DND-41 (cell line): ENCODE measurements around the gene WDPCP.
A peak's percentile ranks its signal among the peaks of the same experiment; 100 is the strongest.
"Not testable (repeated sequence)": the region's sequence is repeated elsewhere in the genome, so short reads cannot be mapped to it uniquely, and the experiment has no call there.

Experiments used
- ATAC-seq: fragments of 200-7000 bp; cut with Tn5 transposase; 3 replicates; pipeline ENCODE4 v1.9.1; 2021; ENCODE audit warnings: low read depth; ENCODE audit not compliant: insufficient read depth
- DNase-seq: peaks from one replicate; pipeline ENCODE4 v3.0.0-alpha.2; 2020
- H2AFZ ChIP-seq: 2 replicates; pipeline ENCODE4 v1.6.0; 2012; ENCODE audit warnings: low read depth, low read length
- H3K27ac ChIP-seq: 2 replicates; pipeline ENCODE4 v1.5.1; 2012; ENCODE audit warnings: low read length, inconsistent platforms
- H3K27me3 ChIP-seq: fragments of 200-600 bp; sonication (generic); 2 replicates; pipeline ENCODE4 v1.6.0; 2012; ENCODE audit warnings: low read length, mild to moderate bottlenecking, inconsistent platforms; ENCODE audit not compliant: insufficient read depth, poor library complexity
- H3K36me3 ChIP-seq: 2 replicates; pipeline ENCODE4 v1.5.1; 2012; ENCODE audit warnings: low read length, inconsistent platforms; ENCODE audit not compliant: insufficient read depth
- H3K4me1 ChIP-seq: 2 replicates; pipeline ENCODE4 v1.5.1; 2012; ENCODE audit warnings: mild to moderate bottlenecking, low read length; ENCODE audit not compliant: insufficient read depth
- H3K4me2 ChIP-seq: 2 replicates; pipeline ENCODE4 v1.6.0; 2012; ENCODE audit warnings: mild to moderate bottlenecking, moderate library complexity, low read length, inconsistent platforms; ENCODE audit not compliant: insufficient read depth
- H3K4me3 ChIP-seq, 2 experiments: fragments of 200-600 bp in 1 of 2; shearing (Covaris generic) in 1 of 2; 2 replicates each; pipeline ENCODE4 v1.5.1; 2012 to 2016; ENCODE audit warnings: inconsistent platforms in 2 of 2, low read length in 2 of 2, mild to moderate bottlenecking in 2 of 2, low read depth in 1 of 2, moderate library complexity in 1 of 2
- H3K79me2 ChIP-seq: 2 replicates; pipeline ENCODE4 v1.6.0; 2012; ENCODE audit warnings: low read length, inconsistent platforms; ENCODE audit not compliant: insufficient read depth
- H3K9ac ChIP-seq: 2 replicates; pipeline ENCODE4 v1.6.0; 2012; ENCODE audit warnings: low read depth, mild to moderate bottlenecking, inconsistent platforms, low read length, moderate library complexity
- H3K9me3 ChIP-seq: 2 replicates; pipeline ENCODE4 v1.5.1; 2012; ENCODE audit warnings: low read length, moderate library complexity, mild to moderate bottlenecking, inconsistent platforms; ENCODE audit not compliant: insufficient read depth, severe bottlenecking
- H4K20me1 ChIP-seq: 2 replicates; pipeline ENCODE4 v1.6.0; 2012; ENCODE audit warnings: low read length; ENCODE audit not compliant: insufficient read depth
- EZH2 ChIP-seq: IDR thresholded peaks from 3 replicates; pipeline ENCODE4 v1.6.1; 2012; ENCODE audit warnings: borderline replicate concordance, low read depth, mild to moderate bottlenecking, moderate library complexity, low read length, inconsistent platforms; ENCODE audit not compliant: severe bottlenecking
- TF ChIP-seq, protein P1 (sequence below): IDR thresholded peaks from 2 replicates; pipeline ENCODE4 v1.5.1; 2012; ENCODE audit warnings: borderline replicate concordance, low read length, moderate library complexity, mild to moderate bottlenecking; ENCODE audit not compliant: poor library complexity, severe bottlenecking; ENCODE audit errors: extremely low read depth

The WDPCP gene

DNA sequence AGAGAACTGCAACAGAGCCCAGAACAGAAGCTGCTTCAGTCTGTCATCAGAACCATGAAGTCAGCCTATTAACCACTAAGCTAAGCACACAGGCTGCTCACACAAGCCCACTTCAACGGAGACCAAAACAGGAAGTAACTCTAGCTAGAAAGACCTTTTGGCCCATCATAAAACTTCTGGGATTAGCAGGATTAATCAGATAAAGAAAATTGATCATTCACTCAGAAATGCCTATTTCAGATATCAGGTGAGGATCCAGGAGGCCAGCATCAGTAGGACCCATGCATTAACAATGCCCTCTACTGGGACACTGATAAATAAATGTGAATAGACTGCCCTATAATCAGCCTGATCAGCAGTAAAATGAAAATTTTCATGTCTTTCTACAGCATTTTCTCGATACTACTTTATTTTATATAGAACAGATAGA lies 101.4 kb downstream of the WDPCP start:
- no peak overlapping the region for H3K9ac ChIP-seq
- no peak for DNase-seq
- peak; percentile 74 for ATAC-seq
- no peaks in the 10 kb centered on the region for H3K9me3 ChIP-seq
- H3K4me3 ChIP-seq = no peak overlapping the region
- no peak overlapping the region for H3K4me2 ChIP-seq
- H4K20me1 ChIP-seq = no peaks in the 10 kb centered on the region
- H3K36me3 ChIP-seq = peaks cover 4% of the 10 kb centered on the region; the same call in 1 of the 2 replicates
- H3K27ac ChIP-seq = no peak overlapping the region
- H2AFZ ChIP-seq = no peak overlapping the region
- H3K4me1 ChIP-seq = no peaks in the 10 kb centered on the region
- H3K27me3 ChIP-seq = no peaks in the 10 kb centered on the region
- no peaks in the 10 kb centered on the region for H3K79me2 ChIP-seq
- TF ChIP-seq, protein P1, sequence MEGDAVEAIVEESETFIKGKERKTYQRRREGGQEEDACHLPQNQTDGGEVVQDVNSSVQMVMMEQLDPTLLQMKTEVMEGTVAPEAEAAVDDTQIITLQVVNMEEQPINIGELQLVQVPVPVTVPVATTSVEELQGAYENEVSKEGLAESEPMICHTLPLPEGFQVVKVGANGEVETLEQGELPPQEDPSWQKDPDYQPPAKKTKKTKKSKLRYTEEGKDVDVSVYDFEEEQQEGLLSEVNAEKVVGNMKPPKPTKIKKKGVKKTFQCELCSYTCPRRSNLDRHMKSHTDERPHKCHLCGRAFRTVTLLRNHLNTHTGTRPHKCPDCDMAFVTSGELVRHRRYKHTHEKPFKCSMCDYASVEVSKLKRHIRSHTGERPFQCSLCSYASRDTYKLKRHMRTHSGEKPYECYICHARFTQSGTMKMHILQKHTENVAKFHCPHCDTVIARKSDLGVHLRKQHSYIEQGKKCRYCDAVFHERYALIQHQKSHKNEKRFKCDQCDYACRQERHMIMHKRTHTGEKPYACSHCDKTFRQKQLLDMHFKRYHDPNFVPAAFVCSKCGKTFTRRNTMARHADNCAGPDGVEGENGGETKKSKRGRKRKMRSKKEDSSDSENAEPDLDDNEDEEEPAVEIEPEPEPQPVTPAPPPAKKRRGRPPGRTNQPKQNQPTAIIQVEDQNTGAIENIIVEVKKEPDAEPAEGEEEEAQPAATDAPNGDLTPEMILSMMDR = no peak
- TF ChIP-seq EZH2 = no peak

DNA sequence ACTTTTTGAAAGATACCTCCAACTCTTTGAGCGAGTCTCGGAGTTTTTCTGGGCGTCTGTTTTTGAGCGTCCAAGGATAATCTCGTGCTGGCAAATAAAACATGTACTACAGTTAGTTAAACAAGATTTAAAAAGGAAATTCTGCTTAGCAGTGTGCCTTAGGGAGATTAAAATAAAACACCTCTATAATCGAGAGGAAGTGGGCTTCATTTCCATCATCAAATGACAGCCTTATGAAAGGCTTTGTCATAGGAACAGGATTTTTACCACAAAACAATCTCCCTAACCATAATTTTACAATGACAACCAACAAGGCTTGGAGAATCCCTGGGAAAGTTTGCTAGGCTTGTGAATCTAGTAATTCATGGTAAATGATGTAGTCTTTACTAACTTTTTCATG lies 103.4 kb downstream of the WDPCP start:
- Histone ChIP-seq H3K27me3 (no peaks in the 10 kb centered on the region), H3K9ac (no peak overlapping the region), H3K36me3 (peaks cover 4% of the 10 kb centered on the region; the same call in 1 of the 2 replicates), H3K4me3 (no peak overlapping the region), H2AFZ (no peak overlapping the region), H3K27ac (no peak overlapping the region), H4K20me1 (no peaks in the 10 kb centered on the region), H3K79me2 (no peaks in the 10 kb centered on the region), H3K4me1 (no peaks in the 10 kb centered on the region), H3K4me2 (no peak overlapping the region), H3K9me3 (no peaks in the 10 kb centered on the region)
- ATAC-seq (no peak), DNase-seq (no peak)
- no peak for TF ChIP-seq EZH2
- TF ChIP-seq, protein P1 = no peak

DNA sequence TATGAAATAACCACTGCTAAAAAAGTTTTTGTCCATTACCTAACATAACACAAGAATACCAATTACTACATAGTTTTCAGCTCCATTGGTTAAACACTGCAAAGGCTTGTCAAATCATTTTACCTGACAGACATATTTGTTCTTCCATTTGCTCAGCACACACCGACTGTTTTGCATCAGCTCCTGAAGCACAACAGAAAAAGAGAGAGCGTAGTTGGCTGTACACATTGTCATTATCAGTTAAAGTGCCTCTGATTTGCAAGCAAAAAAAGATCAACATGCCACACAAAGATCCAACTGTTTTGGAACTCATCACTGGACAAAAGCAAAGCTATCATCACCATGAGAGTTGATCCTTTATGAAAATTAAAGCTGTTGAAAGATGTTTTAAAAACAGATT lies 103.8 kb downstream of the WDPCP start:
- Histone ChIP-seq H3K4me3 (no peak overlapping the region), H4K20me1 (no peaks in the 10 kb centered on the region), H3K27me3 (no peaks in the 10 kb centered on the region), H3K36me3 (peaks cover 4% of the 10 kb centered on the region; the same call in 1 of the 2 replicates), H3K9me3 (no peaks in the 10 kb centered on the region), H3K4me1 (no peaks in the 10 kb centered on the region), H3K9ac (no peak overlapping the region), H3K4me2 (no peak overlapping the region), H3K79me2 (no peaks in the 10 kb centered on the region), H2AFZ (no peak overlapping the region), H3K27ac (no peak overlapping the region)
- ATAC-seq (no peak), DNase-seq (no peak)
- no peak for TF ChIP-seq EZH2
- TF ChIP-seq, protein P1 = no peak

DNA sequence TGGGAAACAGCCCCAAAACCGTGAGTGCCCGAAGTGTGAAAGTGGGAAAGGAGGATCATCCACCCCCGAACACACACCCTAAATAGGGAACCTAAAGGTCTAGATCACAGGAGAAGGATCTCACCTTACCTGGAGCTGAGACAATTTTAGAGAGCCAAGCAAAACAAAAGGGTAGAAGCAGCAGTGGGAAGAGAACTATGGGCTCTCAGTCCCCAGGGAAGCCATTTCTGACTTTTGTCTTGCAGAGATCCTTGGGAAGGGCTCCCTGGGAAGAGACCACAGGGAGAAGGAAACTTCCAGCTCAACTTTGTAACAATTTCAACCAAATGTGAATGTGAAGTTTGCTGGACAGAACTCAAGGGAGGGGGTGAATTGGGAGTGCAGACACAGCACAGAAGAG lies 110.6 kb downstream of the WDPCP start:
- Histone ChIP-seq H3K9me3 (no peaks in the 10 kb centered on the region), H3K27ac (no peak overlapping the region), H4K20me1 (no peaks in the 10 kb centered on the region), H3K27me3 (no peaks in the 10 kb centered on the region), H3K4me1 (no peaks in the 10 kb centered on the region), H3K4me2 (no peak overlapping the region), H2AFZ (no peak overlapping the region), H3K36me3 (peaks cover 6% of the 10 kb centered on the region; the same call in 1 of the 2 replicates), H3K4me3 (no peak overlapping the region), H3K79me2 (no peaks in the 10 kb centered on the region), H3K9ac (no peak overlapping the region)
- DNase-seq (no peak), ATAC-seq (no peak)
- TF ChIP-seq, protein P1 = no peak
- TF ChIP-seq EZH2 = no peak

DNA sequence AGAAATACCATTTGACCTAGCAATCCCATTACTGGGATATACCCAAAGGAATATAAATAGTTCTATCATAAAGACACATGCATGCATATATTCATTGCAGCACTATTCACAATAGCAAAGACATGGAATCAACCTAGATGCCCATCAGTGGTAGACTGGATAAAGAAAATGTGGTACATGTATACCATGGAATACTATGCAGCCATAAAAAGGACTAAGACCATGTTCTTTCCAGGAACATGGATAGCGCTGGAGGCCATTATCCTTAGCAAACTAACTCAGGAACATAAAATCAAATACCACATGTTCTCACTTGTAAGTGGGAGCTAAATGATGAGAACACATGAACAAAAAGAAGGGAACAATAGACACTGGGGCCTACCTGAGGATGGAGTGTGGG lies 119.0 kb downstream of the WDPCP start:
- not testable (repeated sequence) for DNase-seq, H3K9me3 ChIP-seq, H2AFZ ChIP-seq, H3K4me2 ChIP-seq, H3K9ac ChIP-seq, H3K4me1 ChIP-seq, H3K79me2 ChIP-seq, H3K27me3 ChIP-seq, H4K20me1 ChIP-seq, ATAC-seq, H3K36me3 ChIP-seq, H3K27ac ChIP-seq, H3K4me3 ChIP-seq
